Measurements from ENCODE around the gene ACSM5. TPM values are rescaled to one million over a fixed set of nuclear protein-coding genes. Genes with fewer than 3 reads are reported as not detected.
"Not testable (repeated sequence)": the region's sequence is repeated elsewhere in the genome, so short reads cannot be mapped to it uniquely, and the experiment has no call there.

ACSM5 gene
- total RNA-seq, 1 donor from 2014 or later: 0.79 TPM

- DNase-seq: no peak
Measured at GRCh38 chr16:20398603-20399002, 10.7 kb upstream of the ACSM5 start.

- no peak for DNase-seq
Measured at GRCh38 chr16:20399185-20399584, 10.1 kb upstream of the ACSM5 start.

- no peak for DNase-seq
Measured at GRCh38 chr16:20401066-20401465, 8.3 kb upstream of the ACSM5 start.

- DNase-seq: no peak
Measured at GRCh38 chr16:20401475-20402016, 7.8 kb upstream of the ACSM5 start.

DNA sequence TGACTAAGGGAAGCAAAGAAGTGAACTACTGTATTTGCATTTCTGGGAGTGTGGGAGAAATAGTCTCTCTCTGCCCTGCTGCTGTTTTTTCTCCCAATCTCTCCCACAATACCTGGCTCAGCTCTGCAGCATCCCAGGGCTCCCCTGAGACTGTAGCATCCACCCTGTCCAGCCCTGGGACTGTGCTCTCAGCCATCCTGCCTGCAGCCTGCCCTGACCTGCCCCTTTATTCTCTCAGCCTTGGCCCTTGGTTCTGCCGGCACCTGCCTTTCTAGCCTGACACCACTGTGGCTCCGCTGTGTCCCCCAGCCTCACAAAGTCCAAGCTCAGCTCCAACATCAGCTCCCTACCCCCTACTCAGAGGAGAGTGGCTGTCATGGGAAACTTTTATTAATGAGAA lies 6.7 kb upstream of the ACSM5 start:
- no peak for DNase-seq

GRCh38 chr16:20404637-20405036 lies 4.7 kb upstream of the ACSM5 start, which contains the start of gene PDILT:
PDILT (minus strand) TSS chr16:20404737; CDS start chr16:20399300, 5,437 bp downstream.
- DNase-seq: no peak

DNA sequence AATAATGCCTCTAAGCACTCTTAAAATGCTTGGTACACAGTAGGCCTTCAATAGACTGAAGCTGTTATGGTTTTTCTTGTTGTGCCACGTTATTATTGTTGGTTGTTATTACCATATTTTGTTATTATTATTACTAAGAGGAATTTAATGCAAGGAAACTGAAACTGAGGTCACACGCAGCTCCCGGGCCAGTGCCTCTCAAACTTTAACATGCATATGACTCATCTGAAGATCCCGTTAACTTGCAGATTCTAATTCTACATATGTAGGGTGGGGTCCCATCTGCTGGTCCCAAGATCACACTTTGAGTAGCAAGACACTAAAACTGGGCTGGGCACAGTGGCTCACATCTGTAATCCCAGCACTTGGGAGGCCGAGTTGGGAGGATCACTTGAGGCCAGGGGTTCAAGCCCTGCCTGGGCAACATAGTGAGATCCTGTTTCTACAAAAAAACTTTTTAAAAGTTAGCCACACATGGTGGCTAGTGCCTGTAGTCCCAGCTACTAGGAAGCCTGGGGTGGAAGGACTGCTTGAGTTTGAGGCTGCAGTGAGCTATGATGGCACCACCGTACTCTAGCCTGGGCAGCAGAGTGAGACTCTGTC lies 888 bp downstream of the ACSM5 start:
- DNase-seq: no peak

DNA sequence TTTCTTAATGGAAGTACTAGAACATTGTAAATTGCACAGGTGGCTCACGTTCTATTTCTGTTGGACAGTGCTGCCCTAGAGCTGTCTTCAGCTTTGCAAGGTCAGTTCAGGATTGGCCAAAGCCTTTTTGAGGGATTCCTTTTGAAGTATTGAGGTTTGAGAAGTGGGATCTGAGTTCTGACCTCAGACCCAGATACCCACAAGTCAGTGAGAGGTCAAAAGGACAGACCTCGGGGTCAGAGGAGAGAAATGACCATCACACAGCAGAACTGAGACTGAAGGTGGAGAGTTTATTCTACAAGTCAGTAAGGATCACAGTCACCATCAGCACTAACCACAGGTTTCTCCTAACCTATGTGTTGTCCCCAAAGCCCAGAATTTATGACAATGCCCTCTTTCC lies 1.7 kb downstream of the ACSM5 start:
- DNase-seq: no peak

DNA sequence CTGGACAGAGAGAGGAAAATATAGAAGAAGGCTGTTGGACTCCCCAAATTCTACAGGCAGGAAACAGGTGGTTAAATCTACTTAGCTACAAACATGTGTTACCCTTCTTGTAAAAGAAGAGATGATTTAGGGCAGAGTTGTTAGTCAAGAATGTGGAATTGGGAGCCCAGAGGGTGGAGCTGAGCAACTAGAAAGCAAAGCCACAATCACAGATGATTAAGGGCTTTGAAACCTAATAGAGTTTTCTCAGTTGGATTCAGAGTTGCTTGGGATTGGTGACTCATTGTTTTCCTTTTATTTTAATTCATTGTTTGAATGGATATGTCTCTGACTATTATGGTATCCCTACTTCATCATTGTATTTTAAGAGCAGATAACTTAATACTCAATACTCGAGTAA lies 6.2 kb downstream of the ACSM5 start:
- no peak for DNase-seq

DNA sequence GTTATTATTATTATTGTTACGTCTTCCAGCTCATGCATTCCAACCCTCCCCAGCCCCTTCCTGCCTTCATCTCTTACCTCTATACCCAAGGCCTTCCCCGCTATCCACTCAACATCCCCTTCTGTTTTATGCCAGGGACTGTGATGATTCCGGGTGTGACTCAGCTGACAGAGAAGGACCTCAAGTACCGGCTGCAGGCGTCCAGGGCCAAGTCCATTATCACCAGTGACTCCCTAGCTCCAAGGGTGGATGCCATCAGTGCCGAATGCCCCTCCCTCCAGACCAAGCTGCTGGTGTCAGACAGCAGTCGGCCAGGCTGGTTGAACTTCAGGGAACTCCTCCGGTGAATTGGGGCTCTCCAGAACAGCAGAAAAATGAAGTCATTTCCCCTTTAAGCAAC lies 9.8 kb downstream of the ACSM5 start:
- DNase-seq: not testable (repeated sequence)

DNA sequence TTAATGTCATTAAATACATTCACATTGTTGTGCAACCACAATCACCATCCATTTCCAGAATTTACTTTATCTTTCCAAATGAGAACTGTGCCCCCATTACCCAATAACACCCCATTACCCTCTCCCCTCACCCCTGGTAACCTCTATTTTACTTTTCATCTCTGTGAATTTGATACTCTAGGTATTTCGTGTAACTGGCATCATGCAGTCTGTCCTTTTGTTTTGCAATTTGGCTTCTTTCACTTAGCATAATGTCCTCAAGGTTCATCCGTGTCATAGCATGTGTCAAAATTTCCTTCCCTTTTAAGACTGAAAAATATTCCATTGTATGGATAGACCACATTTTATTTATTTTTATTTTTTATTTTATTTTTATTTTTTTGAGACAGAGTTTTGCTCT lies 12.4 kb downstream of the ACSM5 start:
- not testable (repeated sequence) for DNase-seq

GRCh38 chr16:20423772-20424128 lies 14.4 kb downstream of the ACSM5 start:
- DNase-seq: not testable (repeated sequence)

GRCh38 chr16:20424129-20424866 lies 15.0 kb downstream of the ACSM5 start:
- no peak for DNase-seq

DNA sequence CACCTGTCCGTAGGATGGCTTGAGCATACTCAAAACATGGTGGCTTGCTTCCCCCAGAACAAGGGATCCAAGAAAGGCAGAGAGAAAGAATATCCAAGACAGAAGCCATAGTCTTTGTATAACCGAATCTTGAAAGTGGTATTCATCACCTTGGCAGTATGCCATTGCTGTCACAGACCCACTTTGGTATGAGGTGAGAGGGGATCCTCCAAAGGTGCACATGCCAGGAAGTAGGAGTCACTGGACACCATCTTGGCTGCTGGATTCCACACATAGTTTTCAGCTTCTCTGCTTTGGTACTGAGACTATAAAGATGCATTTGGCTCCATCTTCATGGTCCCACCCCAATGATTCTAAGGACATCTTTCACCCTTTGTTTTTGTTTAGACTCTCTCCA lies 18.1 kb downstream of the ACSM5 start:
- not testable (repeated sequence) for DNase-seq

GRCh38 chr16:20429499-20429898 lies 20.2 kb downstream of the ACSM5 start:
- DNase-seq: not testable (repeated sequence)

DNA sequence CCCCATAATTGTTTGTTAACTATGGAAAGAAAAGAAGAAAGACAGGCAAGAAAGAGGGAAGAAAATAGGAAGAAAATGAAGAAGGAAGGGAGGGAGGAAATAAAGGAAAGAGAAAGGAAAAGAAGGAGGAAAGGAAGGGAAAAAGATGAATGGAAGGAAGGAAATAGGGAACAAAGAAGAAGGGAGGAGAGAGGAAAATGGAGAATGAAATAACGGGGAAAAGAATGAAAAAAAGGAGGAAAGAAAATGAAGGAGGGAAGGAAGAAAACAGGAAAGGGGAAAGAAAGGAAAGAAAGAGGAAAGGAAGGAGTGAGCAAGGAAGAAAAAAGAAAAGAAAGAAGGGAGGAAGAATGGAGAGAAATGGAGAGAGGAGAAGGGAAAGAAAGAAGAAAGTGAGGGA lies 21.1 kb downstream of the ACSM5 start:
- DNase-seq: not testable (repeated sequence)

GRCh38 chr16:20430948-20431347 lies 21.6 kb downstream of the ACSM5 start:
- DNase-seq: no peak

DNA sequence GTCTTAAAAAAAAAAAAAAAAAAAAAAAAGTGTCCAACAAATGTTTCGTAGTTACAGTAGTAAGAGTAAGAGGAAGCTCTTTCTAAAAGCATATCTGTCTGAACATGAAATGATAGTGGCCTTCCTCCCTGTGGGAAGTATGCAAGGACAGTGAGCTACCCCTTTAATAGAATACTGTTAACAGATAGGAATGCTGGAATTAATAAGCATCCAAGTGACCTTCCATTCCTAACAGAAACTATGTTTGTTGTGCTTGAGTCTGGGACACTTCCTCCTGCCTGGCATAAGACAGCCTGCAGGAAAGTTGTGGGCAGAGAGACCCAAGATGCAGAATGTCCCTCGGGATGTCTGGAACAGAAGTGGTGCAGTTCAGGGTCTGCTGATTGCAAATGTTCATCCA lies 29.6 kb downstream of the ACSM5 start:
- not testable (repeated sequence) for DNase-seq

DNA sequence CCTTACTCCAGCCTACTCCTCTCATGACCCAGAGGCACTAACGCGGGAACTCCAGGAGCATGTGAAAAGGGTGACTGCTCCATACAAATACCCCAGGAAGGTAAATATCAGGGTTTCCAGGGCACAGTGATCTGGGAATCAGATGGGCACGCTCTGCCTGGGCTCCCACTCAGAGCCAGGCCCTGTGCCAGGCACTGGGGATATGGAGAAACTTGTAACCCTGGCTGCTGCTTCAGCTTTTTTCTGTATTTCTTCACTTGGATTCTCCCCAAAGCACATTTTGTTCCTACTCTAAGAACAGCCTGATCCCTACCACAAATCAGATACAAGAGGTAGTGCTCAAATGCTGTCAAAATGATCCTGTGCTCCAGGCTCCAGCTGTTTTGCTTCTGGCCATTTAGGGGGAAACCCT lies 30.5 kb downstream of the ACSM5 start:
- DNase-seq: not testable (repeated sequence)

DNA sequence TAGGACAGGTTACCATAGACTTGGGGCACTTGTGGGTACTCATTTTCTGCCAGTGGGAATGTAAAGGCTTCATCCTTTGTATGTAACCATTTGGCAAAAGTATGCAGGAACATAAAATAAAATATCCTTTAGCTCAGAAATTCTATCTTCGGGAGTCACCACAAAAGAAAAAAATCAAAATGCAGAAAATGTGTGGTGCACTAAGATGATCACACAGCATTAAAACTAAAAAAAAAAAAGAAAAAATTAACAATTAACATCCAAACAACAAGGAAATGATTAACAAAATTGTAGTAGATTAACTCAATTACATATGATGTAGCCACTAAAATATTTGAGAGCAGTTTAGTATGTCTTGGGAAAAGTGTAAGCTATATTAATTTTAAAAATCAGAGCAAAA lies 31.4 kb downstream of the ACSM5 start:
- DNase-seq: not testable (repeated sequence)

DNA sequence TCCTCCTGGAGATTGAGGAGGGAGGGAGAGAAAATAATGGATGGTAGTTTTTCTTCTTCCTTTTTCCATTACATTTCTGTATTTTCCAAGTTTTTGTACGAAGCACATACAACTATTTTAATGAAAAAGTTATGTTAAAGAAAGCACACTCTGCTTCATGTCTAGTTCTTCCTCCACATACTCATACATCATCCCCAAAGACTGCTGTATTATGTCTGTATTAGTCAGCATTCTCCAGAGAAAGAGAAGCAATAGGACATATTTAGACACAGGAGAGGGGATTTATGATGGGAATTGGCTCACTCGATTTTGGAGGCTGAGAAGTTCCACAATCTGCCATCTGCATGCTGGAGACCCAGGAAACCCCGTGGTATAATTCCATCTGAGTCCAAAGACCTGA lies 31.9 kb downstream of the ACSM5 start:
- no peak for DNase-seq

- not testable (repeated sequence) for DNase-seq
Measured at GRCh38 chr16:20441859-20442258, 32.5 kb downstream of the ACSM5 start.

DNA sequence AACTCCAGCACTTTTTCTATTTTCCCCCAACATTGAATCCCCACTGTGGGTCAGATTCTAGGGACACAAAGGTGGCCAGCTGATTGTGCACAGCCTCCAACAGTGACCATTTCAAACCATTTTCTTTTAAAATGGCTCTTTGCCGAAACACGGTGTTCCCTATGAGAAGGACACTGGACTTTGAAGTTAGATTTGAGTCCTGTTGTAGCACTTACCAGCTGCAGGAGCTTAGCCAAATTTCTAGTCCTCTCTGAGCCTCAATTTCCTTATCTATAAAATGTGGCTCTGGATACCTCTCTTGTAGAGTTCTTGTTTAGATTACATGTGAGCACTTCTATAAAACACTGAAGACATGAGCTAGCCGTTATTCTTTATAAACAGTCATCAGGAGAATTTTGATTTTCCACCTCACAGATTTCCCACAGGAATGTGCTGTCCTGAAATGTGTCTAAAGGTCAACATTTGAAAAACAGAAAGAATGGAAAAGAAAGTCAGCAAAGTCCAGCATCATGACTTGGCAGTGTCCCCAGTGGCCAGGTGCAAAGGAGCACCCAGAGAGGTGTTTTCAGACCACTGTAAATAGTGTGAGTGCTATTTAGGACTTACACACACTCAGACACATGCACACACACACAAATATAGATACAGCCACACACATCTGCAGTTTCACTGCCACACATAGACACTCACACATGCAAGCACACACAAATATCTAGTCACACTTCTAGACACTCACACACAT lies 37.5 kb downstream of the ACSM5 start:
- DNase-seq: not testable (repeated sequence)
